IMR-90 (cell line): Measurements from ENCODE around the gene ADGRA3. TPM values are rescaled to one million over a fixed set of nuclear protein-coding genes. Genes with fewer than 3 reads are reported as not detected.
A peak's percentile ranks its signal among the peaks of the same experiment; 100 is the strongest.

Experiments used
- ATAC-seq: fragments of 200-7000 bp; cut with Tn5 transposase; 2 replicates; pipeline ENCODE4 v1.9.1; 2020; ENCODE audit warnings: low read depth, mild to moderate bottlenecking, moderate library complexity
- BruUV-seq: library from RNA; stranded (reverse); fragments of 400-500 nt; replicated peaks from 2 replicates; lab custom pipeline; 2021; lab: Mats Ljungman, UMichigan
- CTCF ChIA-PET: fragments of 300-600 bp; formaldehyde crosslinking; extraction: SDS; loops from one replicate; lab custom pipeline; 2021; ENCODE audit warnings: antibody characterized with exemption; lab: Yijun Ruan, JAX
- POLR2A ChIA-PET: fragments of 300-600 bp; sonication (Branson Sonifier 250); formaldehyde crosslinking; loops from one replicate; lab custom pipeline; 2022; ENCODE audit warnings: antibody characterized with exemption; ENCODE audit not compliant: unreplicated experiment; lab: Charles Lee
- DNase-seq: peaks from one replicate; pipeline ENCODE4 v3.0.0; 2013
- H2AFZ ChIP-seq: replicated peaks from 2 replicates; pipeline ENCODE3; 2013; ENCODE audit warnings: low read length, mild to moderate bottlenecking; ENCODE audit not compliant: poor library complexity
- H2AK5ac ChIP-seq: 2 replicates; pipeline ENCODE4 v1.6.1; 2013; ENCODE audit warnings: low read depth, low read length, inconsistent platforms
- H2AK9ac ChIP-seq: replicated peaks from 2 replicates; pipeline ENCODE3; 2013; ENCODE audit warnings: mild to moderate bottlenecking, low read depth, low read length, moderate library complexity; ENCODE audit not compliant: poor library complexity
- H2BK120ac ChIP-seq: 2 replicates; pipeline ENCODE4 v1.6.1; 2013; ENCODE audit warnings: low read depth, low read length, inconsistent platforms
- H2BK15ac ChIP-seq: 3 replicates; pipeline ENCODE4 v1.6.1; 2013; ENCODE audit warnings: low read depth, low read length, inconsistent platforms
- H2BK20ac ChIP-seq: 2 replicates; pipeline ENCODE4 v1.6.1; 2013; ENCODE audit warnings: low read depth, mild to moderate bottlenecking, inconsistent platforms, low read length, moderate library complexity
- H2BK5ac ChIP-seq: 2 replicates; pipeline ENCODE4 v1.6.1; 2013; ENCODE audit warnings: mild to moderate bottlenecking, low read depth, low read length, inconsistent platforms; ENCODE audit not compliant: poor library complexity, severe bottlenecking
- H3K14ac ChIP-seq: replicated peaks from 2 replicates; pipeline ENCODE4 v1.6.1; 2013; ENCODE audit warnings: low read depth, low read length, inconsistent platforms
- H3K18ac ChIP-seq: 2 replicates; pipeline ENCODE4 v1.6.1; 2013; ENCODE audit warnings: low read depth, low read length, control low read depth
- H3K23ac ChIP-seq: 2 replicates; pipeline ENCODE4 v1.6.1; 2013; ENCODE audit warnings: low read depth, low read length, inconsistent platforms
- H3K27ac ChIP-seq: 2 replicates; pipeline ENCODE4 v1.5.1; 2013; ENCODE audit warnings: mild to moderate bottlenecking, control low read depth, low read length; ENCODE audit not compliant: insufficient read depth
- H3K27me3 ChIP-seq: 2 replicates; pipeline ENCODE4 v1.6.1; 2013; ENCODE audit warnings: low read length; ENCODE audit not compliant: control insufficient read depth, insufficient read depth
- H3K36me3 ChIP-seq: 2 replicates; pipeline ENCODE4 v1.6.1; 2013; ENCODE audit warnings: low read length, mixed read lengths; ENCODE audit not compliant: control insufficient read depth, insufficient read depth
- H3K4ac ChIP-seq: 2 replicates; pipeline ENCODE4 v1.6.1; 2013; ENCODE audit warnings: low read depth, low read length, inconsistent platforms
- H3K4me1 ChIP-seq: 2 replicates; pipeline ENCODE4 v1.6.1; 2013; ENCODE audit warnings: low read length, mixed read lengths; ENCODE audit not compliant: control insufficient read depth, insufficient read depth
- H3K4me2 ChIP-seq: 2 replicates; pipeline ENCODE4 v1.6.1; 2013; ENCODE audit warnings: low read depth, mild to moderate bottlenecking, control low read depth, low read length, moderate library complexity
- H3K4me3 ChIP-seq: 2 replicates; pipeline ENCODE4 v1.5.1; 2013; ENCODE audit warnings: low read depth, mild to moderate bottlenecking, control low read depth, low read length, moderate library complexity; ENCODE audit not compliant: insufficient read depth
- H3K56ac ChIP-seq: 2 replicates; pipeline ENCODE4 v1.6.1; 2013; ENCODE audit warnings: low read length, inconsistent platforms; ENCODE audit not compliant: insufficient read depth; ENCODE audit errors: extremely low read depth
- H3K79me1 ChIP-seq, 2 experiments: 2 replicates each; pipeline ENCODE4 v1.6.1; 2013; ENCODE audit warnings: low read length in 2 of 2, inconsistent platforms in 1 of 2, low read depth in 1 of 2
- H3K9ac ChIP-seq: 2 replicates; pipeline ENCODE4 v1.6.1; 2013; ENCODE audit warnings: low read depth, low read length, control low read depth
- H3K9me1 ChIP-seq: 2 replicates; pipeline ENCODE4 v1.6.1; 2013; ENCODE audit warnings: low read length, inconsistent platforms; ENCODE audit not compliant: insufficient read depth
- H3K9me3 ChIP-seq: 2 replicates; pipeline ENCODE4 v1.6.1; 2013; ENCODE audit warnings: low read length; ENCODE audit not compliant: control insufficient read depth, insufficient read depth
- H4K20me1 ChIP-seq: 2 replicates; pipeline ENCODE4 v1.6.1; 2013; ENCODE audit warnings: low read length, inconsistent platforms; ENCODE audit not compliant: insufficient read depth
- H4K5ac ChIP-seq: 2 replicates; pipeline ENCODE4 v1.6.1; 2013; ENCODE audit warnings: mild to moderate bottlenecking, low read depth, low read length, control low read depth
- H4K8ac ChIP-seq, 2 experiments: 2 replicates each; pipeline ENCODE4 v1.6.1; 2013; ENCODE audit warnings: low read depth in 2 of 2, low read length in 2 of 2, control low read depth in 1 of 2, inconsistent platforms in 1 of 2
- H4K91ac ChIP-seq: 2 replicates; pipeline ENCODE4 v1.6.1; 2013; ENCODE audit warnings: low read depth, low read length, inconsistent platforms; ENCODE audit not compliant: insufficient read depth
- BHLHE40 ChIP-seq: fragments of 150-350 bp; IDR thresholded peaks from 2 replicates; pipeline ENCODE4 v1.6.1; 2016; ENCODE audit warnings: mild to moderate bottlenecking, low read depth, low read length
- CEBPB ChIP-seq: IDR thresholded peaks from 2 replicates; pipeline ENCODE4 v1.6.1; 2012; ENCODE audit warnings: low read depth, low read length, improper control_type of control experiment
- CHD1 ChIP-seq: IDR thresholded peaks from 2 replicates; pipeline ENCODE4 v1.6.1; 2012; ENCODE audit warnings: low read depth, low read length, improper control_type of control experiment
- FOS ChIP-seq: fragments of 150-350 bp; IDR thresholded peaks from 2 replicates; pipeline ENCODE4 v1.6.1; 2016; ENCODE audit warnings: low read depth, low read length
- MAFK ChIP-seq: IDR thresholded peaks from 2 replicates; pipeline ENCODE4 v1.6.1; 2012; ENCODE audit warnings: low read depth, low read length, improper control_type of control experiment
- MAZ ChIP-seq: IDR thresholded peaks from 2 replicates; pipeline ENCODE4 v1.6.1; 2012; ENCODE audit warnings: low read depth, mild to moderate bottlenecking, low read length, improper control_type of control experiment, moderate library complexity, borderline replicate concordance
- MXI1 ChIP-seq: IDR thresholded peaks from 2 replicates; pipeline ENCODE4 v1.6.1; 2012; ENCODE audit warnings: low read depth, mild to moderate bottlenecking, low read length, moderate library complexity, borderline replicate concordance
- NFE2L2 ChIP-seq: fragments of 150-350 bp; IDR thresholded peaks from 2 replicates; pipeline ENCODE4 v1.6.1; 2016; ENCODE audit warnings: low read depth, mild to moderate bottlenecking, low read length
- POLR2A ChIP-seq: IDR thresholded peaks from 2 replicates; pipeline ENCODE4 v1.6.1; 2012; ENCODE audit warnings: mild to moderate bottlenecking, low read depth, low read length
- RAD21 ChIP-seq: IDR thresholded peaks from 2 replicates; pipeline ENCODE4 v1.6.1; 2012; ENCODE audit warnings: low read length, improper control_type of control experiment
- RCOR1 ChIP-seq: IDR thresholded peaks from 2 replicates; pipeline ENCODE4 v1.6.1; 2012; ENCODE audit warnings: mild to moderate bottlenecking, low read length, improper control_type of control experiment; ENCODE audit not compliant: insufficient replicate concordance
- RFX5 ChIP-seq: IDR thresholded peaks from 2 replicates; pipeline ENCODE4 v1.8.0; 2012; ENCODE audit warnings: low read depth, mild to moderate bottlenecking, low read length, moderate library complexity
- SMC3 ChIP-seq: fragments of 150-350 bp; IDR thresholded peaks from 2 replicates; pipeline ENCODE4 v1.6.1; 2016; ENCODE audit warnings: low read depth, mild to moderate bottlenecking, antibody characterized with exemption, low read length, moderate library complexity
- WGBS, 2 experiments: methylation state at CpG; one replicate each; pipeline versions ENCODE4 v1.1.5 to v1.1.7; 2013; ENCODE audit warnings: missing lambda C conversion rate in 2 of 2; ENCODE audit not compliant: insufficient read length in 1 of 2; ENCODE audit errors: extremely low coverage in 2 of 2; 5-methylcytosine and 5-hydroxymethylcytosine counted together
- dilution Hi-C: fragments of 300-500 bp; cut with HindIII; formaldehyde crosslinking; loops from one replicate; pipeline ENCODE4 v1.14.3; 2018; ENCODE audit warnings: low sequenced_read_pairs; ENCODE audit not compliant: unreplicated experiment
- in situ Hi-C: fragments of 300-500 bp; cut with MboI; formaldehyde crosslinking; loops from 3 replicates; pipeline ENCODE4 v1.14.3; 2019; ENCODE audit warnings: low sequenced_read_pairs, inconsistent platforms, mixed read lengths
- intact Hi-C: fragments of 100-400 bp; cut with micrococcal nuclease; formaldehyde crosslinking; loops from 2 replicates; pipeline ENCODE4 v1.10.0; 2022
- polyA plus RNA-seq, 3 experiments: library from polyadenylated mRNA; depleted of rRNA; stranded (reverse); fragments of >200 nt; gene quantifications; 2 replicates each; pipeline ENCODE4 v1.2.3, GENCODE V29; 2012; ENCODE audit warnings: low replicate concordance in 1 of 3
- total RNA-seq: library from RNA; depleted of rRNA; stranded (reverse); fragments of >200 nt; gene quantifications from 2 replicates; pipeline ENCODE4 v1.2.3, GENCODE V29; 2012
- TF ChIP-seq, protein P1 (sequence below): fragments of 150-350 bp; IDR thresholded peaks from 2 replicates; pipeline ENCODE4 v1.6.1; 2016; ENCODE audit warnings: low read depth, mild to moderate bottlenecking, low read length, moderate library complexity, borderline replicate concordance
- TF ChIP-seq, protein P2 (sequence below): conservative IDR thresholded peaks from 2 replicates; pipeline ENCODE4 v1.5.1; 2012; ENCODE audit warnings: mild to moderate bottlenecking, low read depth, low read length, improper control_type of control experiment
- TF ChIP-seq, protein P3 (sequence below): fragments of 150-350 bp; IDR thresholded peaks from 2 replicates; pipeline ENCODE4 v1.6.1; 2017; ENCODE audit warnings: mild to moderate bottlenecking, antibody characterized with exemption, low read length, low read depth

Gene ADGRA3
- total and polyA plus RNA-seq, 2 of the 4 experiments (the other 2 are of a cell fraction) = 20.1 to 28.0 TPM

DNA sequence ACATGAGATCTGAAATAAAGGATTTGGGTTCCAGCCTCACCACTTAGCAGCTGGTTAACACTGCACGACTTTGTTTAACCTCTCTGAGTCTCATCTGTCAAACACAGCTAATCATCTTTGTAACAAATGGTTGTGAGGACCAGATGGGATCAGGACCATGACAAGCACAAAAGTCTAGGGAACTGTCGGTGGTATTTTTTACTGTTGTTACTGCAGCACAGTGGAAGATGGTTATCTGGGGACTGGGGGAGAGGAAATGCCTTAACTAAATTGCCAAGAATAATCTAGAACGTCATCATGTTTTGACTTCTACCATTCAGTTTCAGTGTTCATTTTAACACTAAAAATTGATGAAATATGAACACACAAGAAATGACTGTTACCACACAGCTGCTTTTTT is 99.5 kb downstream of the ADGRA3 start:
- ChIA-PET CTCF (interaction anchor here (1.2 kb wide), 1 partner anchor 191 kb away, joined by 3 read pairs; no protein-coding TSS in a partner anchor), POLR2A (no interaction called here)
- BruUV-seq = no TSS peak
- Histone ChIP-seq H2AK5ac (no peak overlapping the region), H3K9ac (no peak overlapping the region), H4K91ac (no peak overlapping the region), H3K27me3 (no peaks in the 10 kb centered on the region), H4K8ac (no peak overlapping the region; a peak in 1 of 4 replicates), H3K18ac (no peak overlapping the region), H4K20me1 (no peaks in the 10 kb centered on the region), H3K4me1 (no peaks in the 10 kb centered on the region), H3K23ac (no peak overlapping the region), H2AK9ac (no peak overlapping the region), H2BK20ac (no peak overlapping the region), H3K9me1 (no peaks in the 10 kb centered on the region; the same call in 1 of the 2 replicates), H4K5ac (no peak overlapping the region), H3K27ac (no peak overlapping the region), H3K4me3 (no peak overlapping the region), H3K79me1 (no peaks in the 10 kb centered on the region), H3K14ac (no peak overlapping the region), H2BK15ac (no peak overlapping the region), H2AFZ (no peak overlapping the region), H2BK5ac (no peak overlapping the region), H2BK120ac (no peak overlapping the region), H3K36me3 (peaks cover 6% of the 10 kb centered on the region), H3K56ac (no peak overlapping the region), H3K9me3 (no peaks in the 10 kb centered on the region), H3K4ac (no peak overlapping the region), H3K4me2 (no peak overlapping the region)
- intact Hi-C loops (no loop called here), dilution Hi-C loops (no loop called here), in situ Hi-C loops (loop anchor here (5.0 kb wide), 1 partner anchor 191 kb away; no protein-coding TSS in a partner anchor)
- DNase-seq (peak; percentile 4), ATAC-seq (0 out of 2 replicates have a peak, but pooled peaks have one; percentile 24)
- WGBS, 2 experiments = no CpG with 5 or more reads among the region's 3 CpGs
- TF ChIP-seq, protein P1, sequence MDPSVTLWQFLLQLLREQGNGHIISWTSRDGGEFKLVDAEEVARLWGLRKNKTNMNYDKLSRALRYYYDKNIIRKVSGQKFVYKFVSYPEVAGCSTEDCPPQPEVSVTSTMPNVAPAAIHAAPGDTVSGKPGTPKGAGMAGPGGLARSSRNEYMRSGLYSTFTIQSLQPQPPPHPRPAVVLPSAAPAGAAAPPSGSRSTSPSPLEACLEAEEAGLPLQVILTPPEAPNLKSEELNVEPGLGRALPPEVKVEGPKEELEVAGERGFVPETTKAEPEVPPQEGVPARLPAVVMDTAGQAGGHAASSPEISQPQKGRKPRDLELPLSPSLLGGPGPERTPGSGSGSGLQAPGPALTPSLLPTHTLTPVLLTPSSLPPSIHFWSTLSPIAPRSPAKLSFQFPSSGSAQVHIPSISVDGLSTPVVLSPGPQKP = no peak
- TF ChIP-seq RFX5 (no peak), MAZ (no peak), CEBPB (no peak), MXI1 (no peak), FOS (no peak), RAD21 (no peak), RCOR1 (no peak), NFE2L2 (no peak), BHLHE40 (no peak), POLR2A (no peak), CHD1 (no peak), MAFK (no peak), SMC3 (no peak)
- TF ChIP-seq, protein P2, sequence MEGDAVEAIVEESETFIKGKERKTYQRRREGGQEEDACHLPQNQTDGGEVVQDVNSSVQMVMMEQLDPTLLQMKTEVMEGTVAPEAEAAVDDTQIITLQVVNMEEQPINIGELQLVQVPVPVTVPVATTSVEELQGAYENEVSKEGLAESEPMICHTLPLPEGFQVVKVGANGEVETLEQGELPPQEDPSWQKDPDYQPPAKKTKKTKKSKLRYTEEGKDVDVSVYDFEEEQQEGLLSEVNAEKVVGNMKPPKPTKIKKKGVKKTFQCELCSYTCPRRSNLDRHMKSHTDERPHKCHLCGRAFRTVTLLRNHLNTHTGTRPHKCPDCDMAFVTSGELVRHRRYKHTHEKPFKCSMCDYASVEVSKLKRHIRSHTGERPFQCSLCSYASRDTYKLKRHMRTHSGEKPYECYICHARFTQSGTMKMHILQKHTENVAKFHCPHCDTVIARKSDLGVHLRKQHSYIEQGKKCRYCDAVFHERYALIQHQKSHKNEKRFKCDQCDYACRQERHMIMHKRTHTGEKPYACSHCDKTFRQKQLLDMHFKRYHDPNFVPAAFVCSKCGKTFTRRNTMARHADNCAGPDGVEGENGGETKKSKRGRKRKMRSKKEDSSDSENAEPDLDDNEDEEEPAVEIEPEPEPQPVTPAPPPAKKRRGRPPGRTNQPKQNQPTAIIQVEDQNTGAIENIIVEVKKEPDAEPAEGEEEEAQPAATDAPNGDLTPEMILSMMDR = no peak
- TF ChIP-seq, protein P3, sequence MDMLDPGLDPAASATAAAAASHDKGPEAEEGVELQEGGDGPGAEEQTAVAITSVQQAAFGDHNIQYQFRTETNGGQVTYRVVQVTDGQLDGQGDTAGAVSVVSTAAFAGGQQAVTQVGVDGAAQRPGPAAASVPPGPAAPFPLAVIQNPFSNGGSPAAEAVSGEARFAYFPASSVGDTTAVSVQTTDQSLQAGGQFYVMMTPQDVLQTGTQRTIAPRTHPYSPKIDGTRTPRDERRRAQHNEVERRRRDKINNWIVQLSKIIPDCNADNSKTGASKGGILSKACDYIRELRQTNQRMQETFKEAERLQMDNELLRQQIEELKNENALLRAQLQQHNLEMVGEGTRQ = no peak
